Glomerular endothelial cell (primary cell): Measurements from ENCODE around the gene FOXP1. TPM values are rescaled to one million over a fixed set of nuclear protein-coding genes. Genes with fewer than 3 reads are reported as not detected.

ENCODE experiments used
- DNase-seq: peaks from one replicate; pipeline ENCODE4 v3.0.0-alpha.2; 2011; ENCODE audit warnings: low read depth, low spot score; ENCODE audit errors: extremely low read depth
- total RNA-seq: library from RNA; depleted of rRNA; stranded (reverse); fragments of >200 nt; gene quantifications from 2 replicates; pipeline ENCODE4 v1.2.3, GENCODE V29; 2015

The FOXP1 gene
- total RNA-seq, 1 donor from 2014 or later: 54.8 TPM

- no peak for DNase-seq
Observed at GRCh38 chr3:71288269-71288930, 295.1 kb downstream of the FOXP1 start.

- DNase-seq: no peak
Observed at GRCh38 chr3:71285086-71285485, 298.4 kb downstream of the FOXP1 start.

- no peak for DNase-seq
Observed at GRCh38 chr3:71282976-71283375, 300.6 kb downstream of the FOXP1 start.

- DNase-seq: no peak
Observed at GRCh38 chr3:71281280-71281679, 302.2 kb downstream of the FOXP1 start.

GRCh38 chr3:71277341-71277740 lies 306.2 kb downstream of the FOXP1 start:
- DNase-seq: no peak

GRCh38 chr3:71276531-71276930 lies 307.0 kb downstream of the FOXP1 start:
- DNase-seq: no peak

- DNase-seq: no peak
Observed at GRCh38 chr3:71273453-71273852, 310.1 kb downstream of the FOXP1 start.

GRCh38 chr3:71271596-71271995 lies 311.9 kb downstream of the FOXP1 start:
- DNase-seq: no peak

GRCh38 chr3:71269906-71270305 lies 313.6 kb downstream of the FOXP1 start:
- no peak for DNase-seq

GRCh38 chr3:71268462-71268999 lies 315.0 kb downstream of the FOXP1 start:
- DNase-seq: no peak

GRCh38 chr3:71266875-71267274 lies 316.7 kb downstream of the FOXP1 start:
- no peak for DNase-seq

- DNase-seq: no peak
Observed at GRCh38 chr3:71265365-71265915, 318.1 kb downstream of the FOXP1 start.

- DNase-seq: no peak
Observed at GRCh38 chr3:71264840-71265239, 318.7 kb downstream of the FOXP1 start.

- no peak for DNase-seq
Observed at GRCh38 chr3:71262364-71263265, 320.9 kb downstream of the FOXP1 start.

GRCh38 chr3:71260782-71261181 lies 322.7 kb downstream of the FOXP1 start:
- DNase-seq: no peak

GRCh38 chr3:71258526-71258925 lies 325.0 kb downstream of the FOXP1 start:
- no peak for DNase-seq

- DNase-seq: no peak
Observed at GRCh38 chr3:71258116-71258515, 325.4 kb downstream of the FOXP1 start.

- no peak for DNase-seq
Observed at GRCh38 chr3:71255498-71255897, 328.0 kb downstream of the FOXP1 start.

GRCh38 chr3:71254281-71255057 lies 329.1 kb downstream of the FOXP1 start:
- DNase-seq: no peak

GRCh38 chr3:71253169-71253568 lies 330.4 kb downstream of the FOXP1 start:
- no peak for DNase-seq

- no peak for DNase-seq
Observed at GRCh38 chr3:71252466-71252865, 331.1 kb downstream of the FOXP1 start.
